GM23338 (cell line): ENCODE results near the gene HAPLN2. TPM values are rescaled to one million over a fixed set of nuclear protein-coding genes. Genes with fewer than 3 reads are reported as not detected.

Source experiments
- ATAC-seq: fragments of 200-7000 bp; cut with Tn5 transposase; 3 replicates; pipeline ENCODE4 v1.9.1; 2020
- DNase-seq: peaks from one replicate; pipeline ENCODE4 v3.0.0-alpha.2; 2015; ENCODE audit warnings: low spot score
- H2AFZ ChIP-seq: fragments of 200-600 bp; sonication (generic); 2 replicates; pipeline ENCODE4 v1.8.0; 2016; ENCODE audit warnings: antibody characterized with exemption, mild to moderate bottlenecking, moderate library complexity
- H3F3A ChIP-seq: fragments of 200-600 bp; sonication (generic); replicated peaks from 2 replicates; pipeline ENCODE4 v1.8.0; 2017; ENCODE audit warnings: antibody characterized with exemption, mixed run types, low read depth
- H3K27ac ChIP-seq: fragments of 200-600 bp; sonication (generic); 2 replicates; pipeline ENCODE4 v1.6.1; 2016; ENCODE audit warnings: low read depth
- H3K27me3 ChIP-seq: fragments of 200-600 bp; sonication (generic); 2 replicates; pipeline ENCODE4 v1.8.0; 2016; ENCODE audit warnings: mild to moderate bottlenecking, mixed run types, moderate library complexity; ENCODE audit not compliant: insufficient read depth
- H3K36me3 ChIP-seq: fragments of 200-600 bp; sonication (generic); 2 replicates; pipeline ENCODE4 v1.8.0; 2016; ENCODE audit warnings: mild to moderate bottlenecking; ENCODE audit not compliant: insufficient read depth
- H3K4me1 ChIP-seq: fragments of 200-600 bp; sonication (generic); 2 replicates; pipeline ENCODE4 v1.8.0; 2016; ENCODE audit warnings: mild to moderate bottlenecking, moderate library complexity; ENCODE audit not compliant: insufficient read depth
- H3K4me2 ChIP-seq: fragments of 200-600 bp; sonication (generic); 2 replicates; pipeline ENCODE4 v1.7.1; 2017; ENCODE audit warnings: mixed run types
- H3K4me3 ChIP-seq: fragments of 200-600 bp; sonication (generic); 2 replicates; pipeline ENCODE4 v1.6.1; 2016; ENCODE audit warnings: mixed run types
- H3K79me2 ChIP-seq: fragments of 200-600 bp; sonication (generic); replicated peaks from 2 replicates; pipeline ENCODE4 v1.8.0; 2017; ENCODE audit warnings: mild to moderate bottlenecking; ENCODE audit not compliant: insufficient read depth
- H3K9me2 ChIP-seq: fragments of 200-600 bp; sonication (generic); 2 replicates; pipeline ENCODE4 v1.8.0; 2017; ENCODE audit not compliant: insufficient read depth
- H4K20me1 ChIP-seq: fragments of 200-600 bp; sonication (generic); replicated peaks from 2 replicates; pipeline ENCODE4 v1.8.0; 2017; ENCODE audit warnings: mild to moderate bottlenecking; ENCODE audit not compliant: insufficient read depth
- H3K27ac Mint-ChIP-seq: 2 replicates; pipeline ENCODE4 v1.8.0; 2020; ENCODE audit warnings: inconsistent platforms, mild to moderate bottlenecking, moderate library complexity, mixed read lengths
- H3K27me3 Mint-ChIP-seq: 3 replicates; pipeline ENCODE4 v1.8.0; 2022; ENCODE audit warnings: low read depth, mild to moderate bottlenecking, moderate library complexity, mixed read lengths, inconsistent platforms; ENCODE audit not compliant: insufficient read depth, poor library complexity
- H3K36me3 Mint-ChIP-seq: 3 replicates; pipeline ENCODE4 v1.8.0; 2021; ENCODE audit warnings: low read depth, mild to moderate bottlenecking, inconsistent platforms, moderate library complexity, mixed read lengths
- H3K4me1 Mint-ChIP-seq: 3 replicates; pipeline ENCODE4 v1.8.0; 2020; ENCODE audit warnings: mild to moderate bottlenecking, inconsistent platforms, mixed read lengths
- H3K4me3 Mint-ChIP-seq: 3 replicates; pipeline ENCODE4 v1.8.0; 2021; ENCODE audit warnings: moderate library complexity, mild to moderate bottlenecking, inconsistent platforms, mixed read lengths
- H3K9me3 Mint-ChIP-seq: 3 replicates; pipeline ENCODE4 v1.8.0; 2020; ENCODE audit warnings: moderate library complexity, mild to moderate bottlenecking, inconsistent platforms, mixed read lengths
- CREB1 ChIP-seq: fragments of 250-450 bp; sonication (Bioruptor Pico); IDR thresholded peaks from 2 replicates; pipeline ENCODE4 v1.5.0; 2020; ENCODE audit warnings: low read depth, mild to moderate bottlenecking, moderate library complexity
- CTCF ChIP-seq, 2 experiments: fragments of 200-600 bp in 1 of 2; sonication (generic) in 1 of 2; conservative IDR thresholded peaks; 2 replicates each; pipeline versions ENCODE4 v1.5.1 to v1.6.1; 2016 to 2017; ENCODE audit warnings: antibody characterized with exemption in 2 of 2, low read depth in 2 of 2, mild to moderate bottlenecking in 2 of 2, moderate library complexity in 1 of 2
- EZH2 ChIP-seq: fragments of 200-600 bp; sonication (generic); IDR thresholded peaks from one replicate; pipeline ENCODE4 v1.8.0; 2017; ENCODE audit warnings: antibody characterized with exemption, mild to moderate bottlenecking, low read depth; ENCODE audit not compliant: unreplicated experiment
- EZH2phosphoT487 ChIP-seq: fragments of 200-600 bp; sonication (generic); IDR thresholded peaks from one replicate; pipeline ENCODE4 v1.8.1; 2018; ENCODE audit warnings: antibody characterized with exemption; ENCODE audit not compliant: unreplicated experiment
- JUNB ChIP-seq: IDR thresholded peaks from one replicate; pipeline ENCODE4 v1.6.1; 2016; ENCODE audit warnings: antibody characterized with exemption; ENCODE audit not compliant: unreplicated experiment
- NANOG ChIP-seq: IDR thresholded peaks from 2 replicates; pipeline ENCODE4 v1.6.1; 2016; ENCODE audit warnings: antibody characterized with exemption, borderline replicate concordance
- POLR2AphosphoS5 ChIP-seq: IDR thresholded peaks from 2 replicates; pipeline ENCODE4 v1.6.1; 2016; ENCODE audit warnings: antibody characterized with exemption, low read depth
- STAT1 ChIP-seq: IDR thresholded peaks from one replicate; pipeline ENCODE4 v1.6.1; 2016; ENCODE audit warnings: antibody characterized with exemption; ENCODE audit not compliant: unreplicated experiment
- ZNF114 ChIP-seq: fragments of 250-450 bp; sonication (Bioruptor Pico); IDR thresholded peaks from 2 replicates; pipeline ENCODE4 v1.5.0; 2020; ENCODE audit warnings: mild to moderate bottlenecking, moderate library complexity
- ZNF331 ChIP-seq: fragments of 250-450 bp; sonication (Bioruptor Pico); IDR thresholded peaks from 2 replicates; pipeline ENCODE4 v1.5.0; 2020; ENCODE audit warnings: low read depth, mild to moderate bottlenecking, moderate library complexity
- ZNF462 ChIP-seq: fragments of 250-450 bp; sonication (Bioruptor Pico); IDR thresholded peaks from 2 replicates; pipeline ENCODE4 v1.5.0; 2020; ENCODE audit warnings: mild to moderate bottlenecking, moderate library complexity
- polyA plus RNA-seq: library from polyadenylated mRNA; unstranded; fragments of >200 nt; fragmentation: Nextera tagmentation; extraction: Ambion mirVana; gene quantifications from 2 replicates; pipeline ENCODE4 v1.2.1, GENCODE V29; 2016
- total RNA-seq: library from RNA; depleted of rRNA; stranded (reverse); fragments of >200 nt; shearing (Covaris generic); gene quantifications from 2 replicates; pipeline ENCODE4 v1.2.3, GENCODE V29; 2014
- TF ChIP-seq, protein P1 (sequence below): IDR thresholded peaks from 2 replicates; pipeline ENCODE4 v1.6.1; 2016; ENCODE audit warnings: antibody characterized with exemption

Gene HAPLN2
- total and polyA plus RNA-seq, 2 experiments from 2014 or later = 0.53 TPM; not detected in 1

DNA sequence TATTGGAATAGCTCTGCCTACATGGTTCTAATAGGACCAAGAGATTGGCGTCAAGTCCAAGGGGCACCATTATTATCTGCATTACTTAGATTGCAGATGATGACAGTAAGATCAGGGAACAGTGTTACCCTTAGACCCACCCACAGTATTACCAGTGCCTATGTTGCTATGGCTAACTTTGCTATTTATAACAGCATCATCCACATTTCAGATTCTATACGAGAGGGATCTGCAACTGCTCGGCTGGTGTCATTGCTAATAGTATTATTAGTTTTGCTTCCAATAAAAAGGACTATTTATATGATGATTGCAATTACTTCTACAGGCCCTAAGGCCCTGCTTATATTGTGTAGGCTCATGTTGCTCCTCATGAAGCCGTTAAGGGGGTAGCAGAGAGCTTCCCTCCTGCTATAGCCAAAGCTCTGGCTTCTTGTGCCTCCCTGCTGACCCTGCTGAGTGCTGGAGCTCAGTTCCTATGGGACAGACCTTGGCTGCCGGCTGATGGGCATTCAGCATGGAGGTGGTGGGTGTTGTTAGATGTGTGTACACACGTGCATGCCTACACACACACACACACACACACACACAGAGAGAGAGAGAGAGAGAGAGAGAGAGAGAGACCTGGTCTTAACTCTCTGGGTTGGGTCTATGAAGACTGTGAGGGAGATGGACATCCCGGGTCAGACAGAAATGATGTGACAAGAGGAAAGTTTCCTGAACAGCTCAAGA is 24.0 kb downstream of the HAPLN2 start:
- ATAC-seq (peak; percentile 8; the same call in 2 of the 3 replicates), DNase-seq (no peak)
- H2AFZ ChIP-seq = no peak overlapping the region
- H3K79me2 ChIP-seq = no peaks in the 10 kb centered on the region
- H3K4me1 ChIP-seq = peaks cover 13% of the 10 kb centered on the region
- Mint-ChIP-seq H3K4me3 (peak overlapping the region; percentile 72), H3K4me1 (peaks cover 37% of the 10 kb centered on the region), H3K27ac (no peak overlapping the region), H3K36me3 (no peaks in the 10 kb centered on the region; the same call in 2 of the 3 replicates), H3K9me3 (no peaks in the 10 kb centered on the region), H3K27me3 (peaks cover 68% of the 10 kb centered on the region)
- peaks cover 3% of the 10 kb centered on the region; the same call in 1 of the 2 replicates for H4K20me1 ChIP-seq
- no peak overlapping the region for H3K27ac ChIP-seq
- H3K27me3 ChIP-seq = peaks cover 100% of the 10 kb centered on the region
- H3K9me2 ChIP-seq = no peaks in the 10 kb centered on the region
- peak overlapping the region; percentile 74; the same call in 1 of the 2 replicates for H3K4me3 ChIP-seq
- no peak for TF ChIP-seq ZNF114 (CRISPR knock-in tag)
- TF ChIP-seq, protein P1, sequence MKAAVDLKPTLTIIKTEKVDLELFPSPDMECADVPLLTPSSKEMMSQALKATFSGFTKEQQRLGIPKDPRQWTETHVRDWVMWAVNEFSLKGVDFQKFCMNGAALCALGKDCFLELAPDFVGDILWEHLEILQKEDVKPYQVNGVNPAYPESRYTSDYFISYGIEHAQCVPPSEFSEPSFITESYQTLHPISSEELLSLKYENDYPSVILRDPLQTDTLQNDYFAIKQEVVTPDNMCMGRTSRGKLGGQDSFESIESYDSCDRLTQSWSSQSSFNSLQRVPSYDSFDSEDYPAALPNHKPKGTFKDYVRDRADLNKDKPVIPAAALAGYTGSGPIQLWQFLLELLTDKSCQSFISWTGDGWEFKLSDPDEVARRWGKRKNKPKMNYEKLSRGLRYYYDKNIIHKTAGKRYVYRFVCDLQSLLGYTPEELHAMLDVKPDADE = no peak
- TF ChIP-seq EZH2 = no peak
- H3K4me2 ChIP-seq = peak overlapping the region; percentile 95
- no peaks in the 10 kb centered on the region for H3K36me3 ChIP-seq
- peaks cover 12% of the 10 kb centered on the region; the same call in 1 of the 2 replicates for H3F3A ChIP-seq

- Mint-ChIP-seq H3K27ac (no peak overlapping the region), H3K27me3 (peaks cover 65% of the 10 kb centered on the region), H3K4me3 (no peak overlapping the region), H3K9me3 (no peaks in the 10 kb centered on the region), H3K4me1 (peaks cover 34% of the 10 kb centered on the region), H3K36me3 (no peaks in the 10 kb centered on the region; the same call in 2 of the 3 replicates)
- H3K79me2 ChIP-seq = no peaks in the 10 kb centered on the region
- H4K20me1 ChIP-seq = peaks cover 3% of the 10 kb centered on the region; the same call in 1 of the 2 replicates
- no peaks in the 10 kb centered on the region for H3K36me3 ChIP-seq
- no peak overlapping the region for H3K27ac ChIP-seq
- no peaks in the 10 kb centered on the region for H3K9me2 ChIP-seq
- peaks cover 100% of the 10 kb centered on the region for H3K27me3 ChIP-seq
- H3K4me2 ChIP-seq = no peak overlapping the region
- H3K4me1 ChIP-seq = peaks cover 13% of the 10 kb centered on the region
- peaks cover 12% of the 10 kb centered on the region; the same call in 1 of the 2 replicates for H3F3A ChIP-seq
- no peak overlapping the region for H3K4me3 ChIP-seq
- no peak overlapping the region for H2AFZ ChIP-seq
- ATAC-seq = no peak
- no peak for DNase-seq
- TF ChIP-seq CREB1 (no peak), ZNF331 (CRISPR knock-in tag) (no peak), EZH2 (no peak), NANOG (no peak), ZNF114 (CRISPR knock-in tag) (no peak), EZH2phosphoT487 (no peak), POLR2AphosphoS5 (no peak), JUNB (no peak), CTCF (conservative IDR thresholded peaks at IDR 0.05; ENCODE audit: low read depth in 2 of 2) (no peak), STAT1 (no peak), ZNF462 (CRISPR knock-in tag) (no peak)
These were observed 24.5 kb downstream of the HAPLN2 start for GRCh38 chr1:156643778-156644092.
